IMR-90 (cell line): ENCODE results near the gene TRMT2A. TPM values are rescaled to one million over a fixed set of nuclear protein-coding genes. Genes with fewer than 3 reads are reported as not detected.
A peak's percentile ranks its signal among the peaks of the same experiment; 100 is the strongest.

Source experiments
- ATAC-seq: fragments of 200-7000 bp; cut with Tn5 transposase; 2 replicates; pipeline ENCODE4 v1.9.1; 2020; ENCODE audit warnings: low read depth, mild to moderate bottlenecking, moderate library complexity
- BruUV-seq: library from RNA; stranded (reverse); fragments of 400-500 nt; replicated peaks from 2 replicates; lab custom pipeline; 2021; lab: Mats Ljungman, UMichigan
- CTCF ChIA-PET: fragments of 300-600 bp; formaldehyde crosslinking; extraction: SDS; loops from one replicate; lab custom pipeline; 2021; ENCODE audit warnings: antibody characterized with exemption; lab: Yijun Ruan, JAX
- POLR2A ChIA-PET: fragments of 300-600 bp; sonication (Branson Sonifier 250); formaldehyde crosslinking; loops from one replicate; lab custom pipeline; 2022; ENCODE audit warnings: antibody characterized with exemption; ENCODE audit not compliant: unreplicated experiment; lab: Charles Lee
- DNase-seq: peaks from one replicate; pipeline ENCODE4 v3.0.0; 2013
- H2AFZ ChIP-seq: replicated peaks from 2 replicates; pipeline ENCODE3; 2013; ENCODE audit warnings: low read length, mild to moderate bottlenecking; ENCODE audit not compliant: poor library complexity
- H2AK5ac ChIP-seq: 2 replicates; pipeline ENCODE4 v1.6.1; 2013; ENCODE audit warnings: low read depth, low read length, inconsistent platforms
- H2AK9ac ChIP-seq: replicated peaks from 2 replicates; pipeline ENCODE3; 2013; ENCODE audit warnings: mild to moderate bottlenecking, low read depth, low read length, moderate library complexity; ENCODE audit not compliant: poor library complexity
- H2BK120ac ChIP-seq: 2 replicates; pipeline ENCODE4 v1.6.1; 2013; ENCODE audit warnings: low read depth, low read length, inconsistent platforms
- H2BK15ac ChIP-seq: 3 replicates; pipeline ENCODE4 v1.6.1; 2013; ENCODE audit warnings: low read depth, low read length, inconsistent platforms
- H2BK20ac ChIP-seq: 2 replicates; pipeline ENCODE4 v1.6.1; 2013; ENCODE audit warnings: low read depth, mild to moderate bottlenecking, inconsistent platforms, low read length, moderate library complexity
- H2BK5ac ChIP-seq: 2 replicates; pipeline ENCODE4 v1.6.1; 2013; ENCODE audit warnings: mild to moderate bottlenecking, low read depth, low read length, inconsistent platforms; ENCODE audit not compliant: poor library complexity, severe bottlenecking
- H3K14ac ChIP-seq: replicated peaks from 2 replicates; pipeline ENCODE4 v1.6.1; 2013; ENCODE audit warnings: low read depth, low read length, inconsistent platforms
- H3K18ac ChIP-seq: 2 replicates; pipeline ENCODE4 v1.6.1; 2013; ENCODE audit warnings: low read depth, low read length, control low read depth
- H3K23ac ChIP-seq: 2 replicates; pipeline ENCODE4 v1.6.1; 2013; ENCODE audit warnings: low read depth, low read length, inconsistent platforms
- H3K27ac ChIP-seq: 2 replicates; pipeline ENCODE4 v1.5.1; 2013; ENCODE audit warnings: mild to moderate bottlenecking, control low read depth, low read length; ENCODE audit not compliant: insufficient read depth
- H3K27me3 ChIP-seq: 2 replicates; pipeline ENCODE4 v1.6.1; 2013; ENCODE audit warnings: low read length; ENCODE audit not compliant: control insufficient read depth, insufficient read depth
- H3K36me3 ChIP-seq: 2 replicates; pipeline ENCODE4 v1.6.1; 2013; ENCODE audit warnings: low read length, mixed read lengths; ENCODE audit not compliant: control insufficient read depth, insufficient read depth
- H3K4ac ChIP-seq: 2 replicates; pipeline ENCODE4 v1.6.1; 2013; ENCODE audit warnings: low read depth, low read length, inconsistent platforms
- H3K4me1 ChIP-seq: 2 replicates; pipeline ENCODE4 v1.6.1; 2013; ENCODE audit warnings: low read length, mixed read lengths; ENCODE audit not compliant: control insufficient read depth, insufficient read depth
- H3K4me2 ChIP-seq: 2 replicates; pipeline ENCODE4 v1.6.1; 2013; ENCODE audit warnings: low read depth, mild to moderate bottlenecking, control low read depth, low read length, moderate library complexity
- H3K4me3 ChIP-seq: 2 replicates; pipeline ENCODE4 v1.5.1; 2013; ENCODE audit warnings: low read depth, mild to moderate bottlenecking, control low read depth, low read length, moderate library complexity; ENCODE audit not compliant: insufficient read depth
- H3K56ac ChIP-seq: 2 replicates; pipeline ENCODE4 v1.6.1; 2013; ENCODE audit warnings: low read length, inconsistent platforms; ENCODE audit not compliant: insufficient read depth; ENCODE audit errors: extremely low read depth
- H3K79me1 ChIP-seq, 2 experiments: 2 replicates each; pipeline ENCODE4 v1.6.1; 2013; ENCODE audit warnings: low read length in 2 of 2, inconsistent platforms in 1 of 2, low read depth in 1 of 2
- H3K9ac ChIP-seq: 2 replicates; pipeline ENCODE4 v1.6.1; 2013; ENCODE audit warnings: low read depth, low read length, control low read depth
- H3K9me1 ChIP-seq: 2 replicates; pipeline ENCODE4 v1.6.1; 2013; ENCODE audit warnings: low read length, inconsistent platforms; ENCODE audit not compliant: insufficient read depth
- H3K9me3 ChIP-seq: 2 replicates; pipeline ENCODE4 v1.6.1; 2013; ENCODE audit warnings: low read length; ENCODE audit not compliant: control insufficient read depth, insufficient read depth
- H4K20me1 ChIP-seq: 2 replicates; pipeline ENCODE4 v1.6.1; 2013; ENCODE audit warnings: low read length, inconsistent platforms; ENCODE audit not compliant: insufficient read depth
- H4K5ac ChIP-seq: 2 replicates; pipeline ENCODE4 v1.6.1; 2013; ENCODE audit warnings: mild to moderate bottlenecking, low read depth, low read length, control low read depth
- H4K8ac ChIP-seq, 2 experiments: 2 replicates each; pipeline ENCODE4 v1.6.1; 2013; ENCODE audit warnings: low read depth in 2 of 2, low read length in 2 of 2, control low read depth in 1 of 2, inconsistent platforms in 1 of 2
- H4K91ac ChIP-seq: 2 replicates; pipeline ENCODE4 v1.6.1; 2013; ENCODE audit warnings: low read depth, low read length, inconsistent platforms; ENCODE audit not compliant: insufficient read depth
- MAFK ChIP-seq: IDR thresholded peaks from 2 replicates; pipeline ENCODE4 v1.6.1; 2012; ENCODE audit warnings: low read depth, low read length, improper control_type of control experiment
- MAZ ChIP-seq: IDR thresholded peaks from 2 replicates; pipeline ENCODE4 v1.6.1; 2012; ENCODE audit warnings: low read depth, mild to moderate bottlenecking, low read length, improper control_type of control experiment, moderate library complexity, borderline replicate concordance
- RCOR1 ChIP-seq: IDR thresholded peaks from 2 replicates; pipeline ENCODE4 v1.6.1; 2012; ENCODE audit warnings: mild to moderate bottlenecking, low read length, improper control_type of control experiment; ENCODE audit not compliant: insufficient replicate concordance
- USF2 ChIP-seq: fragments of 150-350 bp; IDR thresholded peaks from 2 replicates; pipeline ENCODE4 v1.6.1; 2017; ENCODE audit warnings: mild to moderate bottlenecking, antibody characterized with exemption, low read length, low read depth
- WGBS, 2 experiments: methylation state at CpG; one replicate each; pipeline versions ENCODE4 v1.1.5 to v1.1.7; 2013; ENCODE audit warnings: missing lambda C conversion rate in 2 of 2; ENCODE audit not compliant: insufficient read length in 1 of 2; ENCODE audit errors: extremely low coverage in 2 of 2; 5-methylcytosine and 5-hydroxymethylcytosine counted together
- dilution Hi-C: fragments of 300-500 bp; cut with HindIII; formaldehyde crosslinking; loops from one replicate; pipeline ENCODE4 v1.14.3; 2018; ENCODE audit warnings: low sequenced_read_pairs; ENCODE audit not compliant: unreplicated experiment
- in situ Hi-C: fragments of 300-500 bp; cut with MboI; formaldehyde crosslinking; loops from 3 replicates; pipeline ENCODE4 v1.14.3; 2019; ENCODE audit warnings: low sequenced_read_pairs, inconsistent platforms, mixed read lengths
- intact Hi-C: fragments of 100-400 bp; cut with micrococcal nuclease; formaldehyde crosslinking; loops from 2 replicates; pipeline ENCODE4 v1.10.0; 2022
- polyA plus RNA-seq, 3 experiments: library from polyadenylated mRNA; depleted of rRNA; stranded (reverse); fragments of >200 nt; gene quantifications; 2 replicates each; pipeline ENCODE4 v1.2.3, GENCODE V29; 2012; ENCODE audit warnings: low replicate concordance in 1 of 3
- total RNA-seq: library from RNA; depleted of rRNA; stranded (reverse); fragments of >200 nt; gene quantifications from 2 replicates; pipeline ENCODE4 v1.2.3, GENCODE V29; 2012
- TF ChIP-seq, protein P1 (sequence below): conservative IDR thresholded peaks from 2 replicates; pipeline ENCODE4 v1.5.1; 2012; ENCODE audit warnings: mild to moderate bottlenecking, low read depth, low read length, improper control_type of control experiment

Gene TRMT2A
- total and polyA plus RNA-seq, 2 of the 4 experiments (the other 2 are of a cell fraction) = 22.0 to 39.1 TPM

DNA sequence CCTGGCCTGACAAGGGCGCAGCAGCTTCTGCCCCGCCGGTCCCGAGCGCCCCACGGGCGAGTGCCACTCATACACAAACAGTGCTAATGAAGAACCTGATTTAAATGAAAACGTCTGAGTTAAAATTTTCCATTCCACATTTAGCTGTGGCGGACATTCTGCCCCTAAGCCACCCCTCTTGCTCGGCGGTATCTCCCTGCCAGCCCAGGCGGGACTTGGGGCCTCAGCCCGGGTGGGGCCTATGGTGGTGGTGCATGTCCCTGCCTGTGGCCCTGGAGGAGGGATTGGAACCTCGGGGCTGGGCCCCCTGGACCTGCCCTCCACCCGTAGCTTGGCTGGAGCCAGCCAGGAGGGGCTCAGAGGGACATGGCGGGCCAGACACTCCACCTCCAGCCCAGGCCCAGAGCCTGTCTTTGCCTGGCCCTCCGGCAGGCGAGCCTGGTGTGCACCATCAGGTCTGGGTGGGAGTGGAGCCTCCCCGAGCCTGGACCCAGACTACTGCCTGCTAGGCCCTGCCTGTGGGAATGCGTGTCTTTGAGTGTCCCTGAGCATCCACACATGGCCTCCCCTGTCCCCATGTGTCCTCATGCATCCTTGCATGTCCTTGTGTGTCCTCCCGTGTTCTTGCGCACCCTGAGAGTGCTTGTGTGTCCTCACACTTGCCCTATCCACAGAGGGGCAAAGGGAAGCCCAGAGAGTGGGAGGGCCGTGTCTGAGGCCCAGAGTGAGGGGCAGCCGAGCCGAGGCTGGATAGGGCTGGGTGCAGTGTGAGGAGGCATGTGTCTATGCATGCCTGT, 19.0 kb upstream of the TRMT2A start:
- in situ Hi-C loops = no loop called here

More for the DNA sequence above, 19.0 kb upstream of the TRMT2A start:
- H4K5ac ChIP-seq = no peak overlapping the region
- H4K8ac ChIP-seq = no peak overlapping the region
- peaks cover 17 to 83% of the 10 kb centered on the region in 2 experiments for H3K79me1 ChIP-seq
- H3K9me3 ChIP-seq = no peaks in the 10 kb centered on the region
- H3K4me1 ChIP-seq = peaks cover 11% of the 10 kb centered on the region
- no peak for ATAC-seq
- no peak overlapping the region for H2BK5ac ChIP-seq
- 98% methylated on average over 8 of the region's 25 CpGs; no CpG with 5 or more reads in 1 of the 2 experiments for WGBS, 2 experiments
- no peak overlapping the region for H3K9ac ChIP-seq
- H3K36me3 ChIP-seq = peaks cover 6% of the 10 kb centered on the region
- ChIA-PET CTCF (no interaction called here), POLR2A (no interaction called here)
- peaks cover 9% of the 10 kb centered on the region for H3K9me1 ChIP-seq
- no peaks in the 10 kb centered on the region for H3K27me3 ChIP-seq
- DNase-seq = no peak
- no peak overlapping the region for H2BK120ac ChIP-seq
- no peak overlapping the region for H2AK5ac ChIP-seq
- no peak overlapping the region for H3K14ac ChIP-seq
- no peak overlapping the region for H3K4ac ChIP-seq
- H3K4me2 ChIP-seq = no peak overlapping the region
- no peak overlapping the region for H3K27ac ChIP-seq
- H3K23ac ChIP-seq = no peak overlapping the region
- H2AFZ ChIP-seq = peak overlapping the region; percentile 43
- intact Hi-C loops (no loop called here), dilution Hi-C loops (no loop called here)
- no peak overlapping the region for H3K4me3 ChIP-seq
- no peak overlapping the region for H3K18ac ChIP-seq
- no TSS peak for BruUV-seq
- H2AK9ac ChIP-seq = no peak overlapping the region
- H4K20me1 ChIP-seq = peaks cover 73% of the 10 kb centered on the region
- H2BK20ac ChIP-seq = no peak overlapping the region
- no peak for TF ChIP-seq MAZ
- no peak for TF ChIP-seq RCOR1
- no peak for TF ChIP-seq USF2
- TF ChIP-seq, protein P1, sequence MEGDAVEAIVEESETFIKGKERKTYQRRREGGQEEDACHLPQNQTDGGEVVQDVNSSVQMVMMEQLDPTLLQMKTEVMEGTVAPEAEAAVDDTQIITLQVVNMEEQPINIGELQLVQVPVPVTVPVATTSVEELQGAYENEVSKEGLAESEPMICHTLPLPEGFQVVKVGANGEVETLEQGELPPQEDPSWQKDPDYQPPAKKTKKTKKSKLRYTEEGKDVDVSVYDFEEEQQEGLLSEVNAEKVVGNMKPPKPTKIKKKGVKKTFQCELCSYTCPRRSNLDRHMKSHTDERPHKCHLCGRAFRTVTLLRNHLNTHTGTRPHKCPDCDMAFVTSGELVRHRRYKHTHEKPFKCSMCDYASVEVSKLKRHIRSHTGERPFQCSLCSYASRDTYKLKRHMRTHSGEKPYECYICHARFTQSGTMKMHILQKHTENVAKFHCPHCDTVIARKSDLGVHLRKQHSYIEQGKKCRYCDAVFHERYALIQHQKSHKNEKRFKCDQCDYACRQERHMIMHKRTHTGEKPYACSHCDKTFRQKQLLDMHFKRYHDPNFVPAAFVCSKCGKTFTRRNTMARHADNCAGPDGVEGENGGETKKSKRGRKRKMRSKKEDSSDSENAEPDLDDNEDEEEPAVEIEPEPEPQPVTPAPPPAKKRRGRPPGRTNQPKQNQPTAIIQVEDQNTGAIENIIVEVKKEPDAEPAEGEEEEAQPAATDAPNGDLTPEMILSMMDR = no peak
- TF ChIP-seq MAFK = no peak
- no peak overlapping the region for H2BK15ac ChIP-seq
- no peak overlapping the region for H4K91ac ChIP-seq
- H3K56ac ChIP-seq = no peak overlapping the region
